OCI-LY7 (cell line): ENCODE measurements around the gene PLEKHH3. TPM values are rescaled to one million over a fixed set of nuclear protein-coding genes. Genes with fewer than 3 reads are reported as not detected.
A peak's percentile ranks its signal among the peaks of the same experiment; 100 is the strongest.

Experiments used
- BruUV-seq: library from RNA; stranded (reverse); fragments of 400-500 nt; replicated peaks from 2 replicates; lab custom pipeline; 2021; lab: Mats Ljungman, UMichigan
- CTCF ChIA-PET: fragments of 300-600 bp; sonication (Branson Sonifier 250); formaldehyde crosslinking; loops from one replicate; lab custom pipeline; 2022; ENCODE audit warnings: antibody characterized with exemption; ENCODE audit not compliant: unreplicated experiment; lab: Charles Lee
- POLR2A ChIA-PET: fragments of 300-600 bp; sonication (Branson Sonifier 250); formaldehyde crosslinking; loops from one replicate; lab custom pipeline; 2022; ENCODE audit warnings: antibody characterized with exemption; lab: Charles Lee
- DNase-seq: peaks from one replicate; pipeline ENCODE4 v3.0.0-alpha.2; 2015; ENCODE audit warnings: low spot score
- H2AFZ ChIP-seq: fragments of 200-600 bp; sonication (generic), shearing (Covaris generic); 2 replicates; pipeline ENCODE4 v1.6.1; 2014; ENCODE audit warnings: mild to moderate bottlenecking, antibody characterized with exemption, low read length, moderate library complexity
- H3K27ac ChIP-seq: fragments of 200-600 bp; sonication (generic); 2 replicates; pipeline ENCODE4 v1.5.1; 2014; ENCODE audit warnings: mixed run types, low read depth, mild to moderate bottlenecking, moderate library complexity, low read length, inconsistent platforms; ENCODE audit not compliant: poor library complexity, severe bottlenecking
- H3K36me3 ChIP-seq: fragments of 200-600 bp; sonication (generic); 2 replicates; pipeline ENCODE4 v1.6.1; 2014; ENCODE audit warnings: mild to moderate bottlenecking, antibody characterized with exemption, low read length, moderate library complexity, mixed read lengths; ENCODE audit not compliant: insufficient read depth
- H3K4me1 ChIP-seq: fragments of 200-600 bp; sonication (generic); 2 replicates; pipeline ENCODE4 v1.5.1; 2014; ENCODE audit warnings: mild to moderate bottlenecking, low read length; ENCODE audit not compliant: insufficient read depth, poor library complexity, severe bottlenecking
- H3K4me2 ChIP-seq: fragments of 200-600 bp; sonication (generic); 2 replicates; pipeline ENCODE4 v1.6.1; 2014; ENCODE audit warnings: mild to moderate bottlenecking, low read length
- H3K4me3 ChIP-seq: fragments of 200-600 bp; sonication (generic); 2 replicates; pipeline ENCODE4 v1.5.1; 2014; ENCODE audit warnings: mild to moderate bottlenecking, low read depth, low read length; ENCODE audit not compliant: poor library complexity, severe bottlenecking
- H3K79me2 ChIP-seq: fragments of 200-600 bp; sonication (generic); 2 replicates; pipeline ENCODE4 v1.6.1; 2016; ENCODE audit warnings: low read depth, mild to moderate bottlenecking, low read length, moderate library complexity, mixed read lengths; ENCODE audit not compliant: insufficient read depth
- H3K9me2 ChIP-seq: fragments of 200-600 bp; sonication (generic); 2 replicates; pipeline ENCODE4 v1.6.1; 2016; ENCODE audit warnings: mild to moderate bottlenecking, low read length, mixed read lengths; ENCODE audit not compliant: insufficient read depth
- H3K9me3 ChIP-seq: fragments of 200-600 bp; sonication (generic); 2 replicates; pipeline ENCODE4 v1.6.1; 2014; ENCODE audit warnings: mild to moderate bottlenecking, mixed run types, low read length, mixed read lengths
- H4K20me1 ChIP-seq: fragments of 200-600 bp; sonication (generic); 2 replicates; pipeline ENCODE4 v1.6.1; 2014; ENCODE audit warnings: mild to moderate bottlenecking, antibody characterized with exemption, low read length, moderate library complexity, mixed read lengths; ENCODE audit not compliant: insufficient read depth
- CTCF ChIP-seq: fragments of 200-600 bp; sonication (generic); conservative IDR thresholded peaks from 2 replicates; pipeline ENCODE4 v1.5.1; 2014; ENCODE audit warnings: mild to moderate bottlenecking, antibody characterized with exemption, low read length, moderate library complexity, mixed read lengths
- EZH2phosphoT487 ChIP-seq: fragments of 200-600 bp; sonication (generic); IDR thresholded peaks from 2 replicates; pipeline ENCODE4 v1.6.1; 2018; ENCODE audit warnings: low read depth, borderline replicate concordance, mild to moderate bottlenecking, mixed run types, antibody characterized with exemption, low read length, moderate library complexity, mixed read lengths
- intact Hi-C: fragments of 100-400 bp; cut with micrococcal nuclease; formaldehyde crosslinking; loops from one replicate; pipeline ENCODE4 v1.10.0; 2022; ENCODE audit not compliant: unreplicated experiment
- total RNA-seq, 2 experiments: library from RNA; depleted of rRNA in 1 of 2; stranded (reverse); fragments of >200 nt in 1 of 2; shearing (Covaris generic) in 1 of 2; gene quantifications; 2 replicates each; pipeline ENCODE4 v1.2.3, GENCODE V29; 2014 to 2022

The PLEKHH3 gene
- total RNA-seq, 2 experiments from 2014 or later: 24.4 to 47.5 TPM

GRCh38 chr17:42647778-42648177 lies 29.0 kb downstream of the PLEKHH3 start:
- H3K9me2 ChIP-seq: no peaks in the 10 kb centered on the region
- peak overlapping the region; percentile 54 for H2AFZ ChIP-seq
- no peak overlapping the region for H3K4me3 ChIP-seq
- peaks cover 12% of the 10 kb centered on the region for H3K4me1 ChIP-seq
- POLR2A ChIA-PET: interaction anchor here (0.7 to 1.6 kb wide), 3 partner anchors 9 to 15 kb away, joined by 3 to 4 read pairs (median 4); no protein-coding TSS in a partner anchor
- intact Hi-C loops: no loop called here
- TF ChIP-seq EZH2phosphoT487: no peak
- BruUV-seq: no TSS peak
- CTCF ChIA-PET: interaction anchor here (0.6 kb wide), 1 partner anchor 11 kb away, joined by 3 read pairs; no protein-coding TSS in a partner anchor
- H4K20me1 ChIP-seq: no peaks in the 10 kb centered on the region
- no peak overlapping the region for H3K27ac ChIP-seq
- peak; percentile 17 for DNase-seq
- no peaks in the 10 kb centered on the region for H3K9me3 ChIP-seq
- H3K4me2 ChIP-seq: peak overlapping the region; percentile 39
- H3K36me3 ChIP-seq: no peaks in the 10 kb centered on the region
- no peaks in the 10 kb centered on the region for H3K79me2 ChIP-seq

DNA sequence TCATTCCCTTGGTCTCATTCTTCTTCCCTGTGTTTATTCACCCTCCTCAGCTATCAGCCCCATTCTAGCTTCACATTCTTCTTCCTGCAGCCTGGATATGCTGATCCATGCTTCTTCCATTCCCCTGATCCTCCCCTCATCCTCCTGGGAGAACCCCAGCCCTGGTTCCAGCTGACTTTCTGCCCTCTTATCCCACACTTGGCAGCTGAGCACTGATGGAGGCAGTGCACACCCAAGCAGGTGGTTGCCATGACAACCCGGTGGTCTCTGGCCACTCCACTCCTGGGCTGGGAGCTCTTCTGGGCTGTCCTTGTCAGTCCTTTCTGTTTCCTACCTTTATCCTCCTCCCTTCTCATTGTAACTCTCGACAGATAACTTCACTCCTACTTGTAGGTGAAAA lies 34.5 kb downstream of the PLEKHH3 start:
- H2AFZ ChIP-seq: no peak overlapping the region
- intact Hi-C loops: no loop called here
- TF ChIP-seq CTCF: no peak
- no peak for TF ChIP-seq EZH2phosphoT487
- no peaks in the 10 kb centered on the region for H4K20me1 ChIP-seq
- H3K27ac ChIP-seq: no peak overlapping the region
- no peaks in the 10 kb centered on the region for H3K36me3 ChIP-seq
- no peaks in the 10 kb centered on the region for H3K79me2 ChIP-seq
- ChIA-PET CTCF (no interaction called here), POLR2A (interaction anchor here (0.9 to 1.1 kb wide), 2 partner anchors 64 to 71 kb away, joined by 3 to 4 read pairs; no protein-coding TSS in a partner anchor)
- no peaks in the 10 kb centered on the region for H3K9me3 ChIP-seq
- no peak for DNase-seq
- H3K9me2 ChIP-seq: no peaks in the 10 kb centered on the region
- no peak overlapping the region for H3K4me3 ChIP-seq
- H3K4me2 ChIP-seq: peak overlapping the region; percentile 21; the same call in 1 of the 2 replicates
- no TSS peak for BruUV-seq
- H3K4me1 ChIP-seq: peaks cover 7% of the 10 kb centered on the region

DNA sequence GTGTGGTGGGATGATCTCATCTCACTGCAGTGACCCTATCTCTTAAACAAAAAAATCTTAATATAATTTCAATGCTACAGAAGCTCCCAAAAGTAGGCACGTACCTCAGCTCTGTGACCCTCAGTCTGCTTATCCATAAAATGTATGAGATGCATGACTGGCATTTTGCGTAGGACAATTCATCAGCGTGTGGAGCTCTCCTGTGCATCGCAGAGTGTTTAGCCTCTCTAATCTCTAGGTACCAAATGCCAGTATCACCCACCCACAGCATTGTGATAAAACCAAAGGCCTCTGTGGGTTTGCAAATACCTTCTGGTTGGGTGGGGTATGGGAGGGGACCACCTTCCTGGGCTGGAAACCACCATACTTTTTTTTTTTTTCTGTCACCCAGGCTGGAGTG lies 36.7 kb downstream of the PLEKHH3 start:
- BruUV-seq: no TSS peak

More for the DNA sequence above, 36.7 kb downstream of the PLEKHH3 start:
- intact Hi-C loops: no loop called here
- TF ChIP-seq CTCF: no peak
- TF ChIP-seq EZH2phosphoT487: no peak
- Histone ChIP-seq H3K4me3 (no peak overlapping the region), H3K9me2 (no peaks in the 10 kb centered on the region), H3K9me3 (no peaks in the 10 kb centered on the region), H3K4me1 (peaks cover 7% of the 10 kb centered on the region), H4K20me1 (no peaks in the 10 kb centered on the region), H3K27ac (no peak overlapping the region), H3K79me2 (no peaks in the 10 kb centered on the region), H2AFZ (no peak overlapping the region), H3K4me2 (no peak overlapping the region), H3K36me3 (no peaks in the 10 kb centered on the region)
- ChIA-PET POLR2A (no interaction called here), CTCF (no interaction called here)
- DNase-seq: no peak
